RWPE2 (cell line): ENCODE results near the gene NT5C1B.
A peak's percentile ranks its signal among the peaks of the same experiment; 100 is the strongest.

Source experiments
- ATAC-seq: fragments of 200-7000 bp; cut with Tn5 transposase; 3 replicates; pipeline ENCODE4 v1.9.1; 2021; ENCODE audit warnings: low read depth
- DNase-seq: peaks from one replicate; pipeline ENCODE4 v3.0.0-alpha.2; 2020; ENCODE audit warnings: low spot score
- H3K27ac ChIP-seq: fragments of 450-650 bp; 2 replicates; pipeline ENCODE4 v1.5.1; 2017; ENCODE audit warnings: mild to moderate bottlenecking; ENCODE audit not compliant: poor library complexity, severe bottlenecking
- H3K27me3 ChIP-seq: fragments of 250-450 bp; sonication (Bioruptor Pico); 2 replicates; pipeline ENCODE4 v1.5.1; 2021; ENCODE audit warnings: mild to moderate bottlenecking, moderate library complexity; ENCODE audit not compliant: insufficient read depth, poor library complexity, severe bottlenecking
- H3K36me3 ChIP-seq: fragments of 250-450 bp; sonication (Bioruptor Pico); 2 replicates; pipeline ENCODE4 v1.5.1; 2020; ENCODE audit warnings: low read depth, mild to moderate bottlenecking, moderate library complexity
- H3K4me1 ChIP-seq: fragments of 250-450 bp; sonication (Bioruptor Pico); 2 replicates; pipeline ENCODE4 v1.5.1; 2021; ENCODE audit warnings: mild to moderate bottlenecking, moderate library complexity; ENCODE audit not compliant: insufficient read depth, poor library complexity, severe bottlenecking
- H3K4me3 ChIP-seq: fragments of 250-450 bp; sonication (Bioruptor Pico); 2 replicates; pipeline ENCODE4 v1.5.1; 2021; ENCODE audit warnings: mild to moderate bottlenecking, moderate library complexity; ENCODE audit not compliant: severe bottlenecking
- H3K9me3 ChIP-seq: fragments of 250-450 bp; sonication (Bioruptor Pico); 2 replicates; pipeline ENCODE4 v1.5.1; 2021; ENCODE audit warnings: mild to moderate bottlenecking, moderate library complexity; ENCODE audit not compliant: severe bottlenecking
- TF ChIP-seq, protein P1 (sequence below): fragments of 450-650 bp; IDR thresholded peaks from one replicate; pipeline ENCODE4 v1.5.1; 2017; ENCODE audit warnings: mild to moderate bottlenecking, moderate library complexity; ENCODE audit not compliant: poor library complexity, severe bottlenecking

Gene NT5C1B

DNA sequence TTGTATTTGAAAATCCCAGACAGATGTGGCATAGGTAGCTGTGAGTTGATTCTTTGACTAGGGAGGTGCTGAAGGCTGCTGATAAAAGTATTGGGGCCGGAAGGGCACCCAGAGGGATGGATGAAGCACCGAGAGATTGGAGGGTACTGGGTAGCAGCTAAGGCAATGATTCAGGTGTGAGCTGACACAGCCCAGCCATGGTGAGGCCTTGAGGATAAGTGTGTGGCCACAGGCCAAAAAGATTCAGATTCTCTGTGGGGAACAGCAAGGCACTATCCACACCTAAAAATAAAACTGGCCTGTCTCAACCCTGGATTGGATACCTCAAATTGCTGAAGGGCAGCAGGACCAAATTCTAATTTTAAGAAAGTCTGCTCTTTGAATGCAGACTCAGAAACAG, 64.1 kb downstream of the NT5C1B start:
- Histone ChIP-seq H3K27me3 (no peaks in the 10 kb centered on the region), H3K27ac (no peak overlapping the region), H3K4me3 (no peak overlapping the region), H3K9me3 (no peaks in the 10 kb centered on the region), H3K36me3 (no peaks in the 10 kb centered on the region), H3K4me1 (no peaks in the 10 kb centered on the region)
- ATAC-seq (no peak), DNase-seq (no peak)
- TF ChIP-seq, protein P1, sequence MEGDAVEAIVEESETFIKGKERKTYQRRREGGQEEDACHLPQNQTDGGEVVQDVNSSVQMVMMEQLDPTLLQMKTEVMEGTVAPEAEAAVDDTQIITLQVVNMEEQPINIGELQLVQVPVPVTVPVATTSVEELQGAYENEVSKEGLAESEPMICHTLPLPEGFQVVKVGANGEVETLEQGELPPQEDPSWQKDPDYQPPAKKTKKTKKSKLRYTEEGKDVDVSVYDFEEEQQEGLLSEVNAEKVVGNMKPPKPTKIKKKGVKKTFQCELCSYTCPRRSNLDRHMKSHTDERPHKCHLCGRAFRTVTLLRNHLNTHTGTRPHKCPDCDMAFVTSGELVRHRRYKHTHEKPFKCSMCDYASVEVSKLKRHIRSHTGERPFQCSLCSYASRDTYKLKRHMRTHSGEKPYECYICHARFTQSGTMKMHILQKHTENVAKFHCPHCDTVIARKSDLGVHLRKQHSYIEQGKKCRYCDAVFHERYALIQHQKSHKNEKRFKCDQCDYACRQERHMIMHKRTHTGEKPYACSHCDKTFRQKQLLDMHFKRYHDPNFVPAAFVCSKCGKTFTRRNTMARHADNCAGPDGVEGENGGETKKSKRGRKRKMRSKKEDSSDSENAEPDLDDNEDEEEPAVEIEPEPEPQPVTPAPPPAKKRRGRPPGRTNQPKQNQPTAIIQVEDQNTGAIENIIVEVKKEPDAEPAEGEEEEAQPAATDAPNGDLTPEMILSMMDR = no peak

DNA sequence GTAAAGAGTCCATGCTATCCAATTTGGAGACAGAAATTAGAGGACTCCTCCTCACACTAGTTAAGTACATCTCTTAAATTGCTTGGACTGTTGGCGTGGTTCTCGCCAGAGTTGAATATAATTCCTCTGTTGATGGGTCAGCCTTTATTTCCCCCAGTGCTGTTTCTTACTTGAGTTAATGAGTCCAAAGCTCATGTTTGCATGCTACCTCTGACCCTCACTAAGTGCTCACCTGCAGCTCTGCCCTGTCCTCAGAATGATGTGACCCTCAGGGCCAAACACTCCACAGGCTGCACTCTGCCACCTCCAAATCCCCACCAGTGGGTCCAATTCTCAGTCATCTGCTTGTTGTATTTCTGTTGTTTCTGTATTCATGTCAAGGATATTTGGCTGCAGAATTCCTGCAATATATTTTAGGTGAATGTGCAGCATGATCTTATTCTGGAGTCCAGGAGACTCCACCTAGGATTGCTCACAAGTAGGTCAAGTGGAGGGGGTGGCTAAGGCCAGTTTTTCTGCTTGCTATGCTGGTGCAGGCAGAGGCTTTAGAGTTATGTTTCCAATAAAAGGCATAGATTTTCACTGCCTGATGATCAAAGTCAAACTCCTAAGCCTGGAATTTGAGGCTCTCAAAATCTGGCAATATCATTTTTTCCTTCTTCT, 66.8 kb downstream of the NT5C1B start:
- TF ChIP-seq, protein P1 = no peak
- ATAC-seq = no peak
- no peak for DNase-seq
- no peaks in the 10 kb centered on the region for H3K36me3 ChIP-seq
- H3K9me3 ChIP-seq = no peaks in the 10 kb centered on the region
- H3K4me1 ChIP-seq = no peaks in the 10 kb centered on the region
- no peaks in the 10 kb centered on the region for H3K27me3 ChIP-seq
- H3K27ac ChIP-seq = no peak overlapping the region
- H3K4me3 ChIP-seq = no peak overlapping the region

DNA sequence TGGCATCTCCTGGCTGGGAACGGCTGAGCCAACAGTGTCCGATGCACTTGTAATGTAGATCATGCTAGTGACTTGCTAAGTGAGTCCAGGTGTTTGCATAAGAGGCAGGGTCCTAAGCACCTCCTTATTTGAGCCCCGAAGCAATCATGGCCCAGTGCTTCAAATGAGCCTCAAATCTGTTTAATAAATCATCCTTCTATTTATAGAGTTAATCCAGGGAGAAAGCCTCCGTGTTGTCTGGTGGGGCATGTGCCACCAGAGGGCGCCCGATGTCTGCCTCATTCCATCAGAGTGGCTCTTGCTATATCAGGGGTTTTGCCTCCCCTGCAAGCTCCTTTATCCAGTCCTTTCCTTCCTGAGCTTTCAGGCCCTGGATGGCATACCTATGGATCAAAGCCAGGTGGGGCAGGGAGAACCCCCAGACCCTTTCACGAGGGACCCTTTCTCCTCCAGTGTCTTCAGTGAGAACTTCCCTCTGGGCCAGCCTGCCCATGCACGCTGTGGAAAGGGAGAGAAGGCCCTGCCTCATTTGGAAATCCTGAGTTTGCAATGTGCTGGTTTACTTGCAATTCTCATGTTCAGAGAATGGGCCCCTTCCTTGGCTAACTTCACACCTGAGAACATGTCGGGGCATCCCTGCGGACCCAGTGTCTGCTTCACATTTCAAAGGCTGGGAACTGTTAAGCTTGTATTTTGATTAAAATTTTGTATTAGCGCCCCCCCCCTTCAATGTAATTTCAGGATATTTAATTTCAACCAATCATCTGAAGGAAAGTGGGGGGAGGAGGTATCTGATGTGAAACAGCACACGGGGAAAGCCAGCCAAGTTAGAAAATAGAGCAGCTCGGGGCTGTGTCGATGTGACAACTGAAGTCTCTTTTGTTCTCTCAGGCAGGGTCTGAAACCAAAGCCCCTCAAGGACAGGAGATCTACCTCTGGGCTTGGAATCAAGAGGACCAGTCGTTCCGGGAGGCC, 68.6 kb downstream of the NT5C1B start:
- peak; percentile 85 for ATAC-seq
- Histone ChIP-seq H3K27ac (no peak overlapping the region), H3K27me3 (no peaks in the 10 kb centered on the region)

DNA sequence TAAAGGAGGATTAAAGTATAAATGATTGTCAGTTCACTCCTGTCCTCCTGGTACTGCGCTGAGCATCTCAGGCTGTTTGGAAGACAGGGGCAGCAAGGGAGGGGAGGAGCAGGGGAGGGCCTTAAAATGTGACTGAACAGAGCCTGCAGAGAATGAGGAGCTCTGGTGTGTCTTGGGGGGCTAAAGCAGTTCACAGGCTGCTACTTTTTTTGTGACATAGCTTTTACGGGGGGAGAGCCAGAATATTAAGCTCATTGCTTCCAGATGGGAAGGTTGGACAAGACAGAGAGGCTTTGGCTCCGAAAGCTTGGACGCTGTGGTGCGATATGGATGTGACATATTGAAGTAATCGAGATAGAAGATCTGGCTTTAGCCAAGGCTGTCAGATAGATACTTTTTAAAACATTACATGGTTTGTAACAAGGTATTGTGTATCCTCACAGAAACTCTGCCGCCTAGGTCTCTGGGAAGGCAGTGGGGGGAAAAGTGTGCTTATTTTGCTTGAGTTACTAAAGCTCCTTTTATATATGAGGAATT, 69.4 kb downstream of the NT5C1B start:
- H3K4me1 ChIP-seq = no peaks in the 10 kb centered on the region
- no peak overlapping the region for H3K27ac ChIP-seq
- no peaks in the 10 kb centered on the region for H3K27me3 ChIP-seq
- no peaks in the 10 kb centered on the region for H3K9me3 ChIP-seq
- DNase-seq (no peak), ATAC-seq (no peak)
- TF ChIP-seq, protein P1 = no peak
- no peaks in the 10 kb centered on the region for H3K36me3 ChIP-seq
- H3K4me3 ChIP-seq = no peak overlapping the region

More for the DNA sequence above, 68.6 kb downstream of the NT5C1B start:
- DNase-seq = no peak
- TF ChIP-seq, protein P1 = peak; percentile 95
- Histone ChIP-seq H3K4me1 (no peaks in the 10 kb centered on the region), H3K4me3 (no peak overlapping the region), H3K9me3 (no peaks in the 10 kb centered on the region), H3K36me3 (no peaks in the 10 kb centered on the region)
